Cardiac septum (tissue), 1 donor: Measurements from ENCODE around the gene SMG1. TPM values are rescaled to one million over a fixed set of nuclear protein-coding genes. Genes with fewer than 3 reads are reported as not detected.
"Not testable (repeated sequence)": the region's sequence is repeated elsewhere in the genome, so short reads cannot be mapped to it uniquely, and the experiment has no call there.

Experiments used
- DNase-seq: peaks from one replicate; pipeline ENCODE4 v3.0.0-alpha.2; 2020; ENCODE audit warnings: low spot score
- intact Hi-C: fragments of 100-400 bp; cut with DNase I; formaldehyde crosslinking; loops from one replicate; pipeline ENCODE4 v1.14.0; 2022
- total RNA-seq: library from RNA; stranded (reverse); fragmentation: NEBNext Ultra II Directional; extraction: Animal tissue kit (Norgen Biotek cat#: 25700); gene quantifications from one replicate; pipeline ENCODE4 v1.2.1, GENCODE V29; 2021
- donor health status: DM: no; HTN: no; CAD: no.

The SMG1 gene
- total RNA-seq, 1 donor from 2014 or later = 56.0 TPM

GRCh38 chr16:18866277-18866823 lies 59.9 kb downstream of the SMG1 start:
- intact Hi-C loops = not testable (repeated sequence)

GRCh38 chr16:18862891-18863290 lies 63.3 kb downstream of the SMG1 start:
- DNase-seq, intact Hi-C loops: not testable (repeated sequence)

More at GRCh38 chr16:18866277-18866823, 59.9 kb downstream of the SMG1 start:
- not testable (repeated sequence) for DNase-seq

DNA sequence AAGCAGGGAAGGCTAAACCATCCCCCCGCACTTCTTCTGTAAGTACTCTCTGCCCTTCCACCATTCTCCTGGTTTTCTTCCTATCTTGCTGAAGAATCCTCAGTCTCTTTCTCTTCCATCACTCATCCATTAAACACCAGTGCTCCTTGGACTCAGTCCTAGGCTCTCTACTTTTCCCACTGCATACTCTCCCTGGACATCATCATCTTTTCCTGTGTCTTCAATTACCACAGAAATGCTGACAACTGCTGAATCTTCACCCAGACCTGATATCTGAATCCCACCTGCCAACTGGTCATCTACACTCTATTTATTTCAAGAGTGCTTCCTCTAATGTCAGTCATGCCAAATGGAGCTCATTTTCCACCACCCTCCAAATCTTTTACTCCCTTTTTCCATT lies 71.0 kb downstream of the SMG1 start:
- intact Hi-C loops = no loop called here
- DNase-seq = no peak

- no peak for DNase-seq
- intact Hi-C loops = no loop called here
Measured at GRCh38 chr16:18853694-18854093, 72.5 kb downstream of the SMG1 start.

GRCh38 chr16:18852647-18853046 lies 73.6 kb downstream of the SMG1 start:
- intact Hi-C loops = no loop called here
- no peak for DNase-seq

- intact Hi-C loops = no loop called here
- DNase-seq = no peak
Measured at GRCh38 chr16:18846416-18846815, 79.8 kb downstream of the SMG1 start.

- no peak for DNase-seq
- intact Hi-C loops = no loop called here
Measured at GRCh38 chr16:18842565-18842964, 83.6 kb downstream of the SMG1 start.

DNA sequence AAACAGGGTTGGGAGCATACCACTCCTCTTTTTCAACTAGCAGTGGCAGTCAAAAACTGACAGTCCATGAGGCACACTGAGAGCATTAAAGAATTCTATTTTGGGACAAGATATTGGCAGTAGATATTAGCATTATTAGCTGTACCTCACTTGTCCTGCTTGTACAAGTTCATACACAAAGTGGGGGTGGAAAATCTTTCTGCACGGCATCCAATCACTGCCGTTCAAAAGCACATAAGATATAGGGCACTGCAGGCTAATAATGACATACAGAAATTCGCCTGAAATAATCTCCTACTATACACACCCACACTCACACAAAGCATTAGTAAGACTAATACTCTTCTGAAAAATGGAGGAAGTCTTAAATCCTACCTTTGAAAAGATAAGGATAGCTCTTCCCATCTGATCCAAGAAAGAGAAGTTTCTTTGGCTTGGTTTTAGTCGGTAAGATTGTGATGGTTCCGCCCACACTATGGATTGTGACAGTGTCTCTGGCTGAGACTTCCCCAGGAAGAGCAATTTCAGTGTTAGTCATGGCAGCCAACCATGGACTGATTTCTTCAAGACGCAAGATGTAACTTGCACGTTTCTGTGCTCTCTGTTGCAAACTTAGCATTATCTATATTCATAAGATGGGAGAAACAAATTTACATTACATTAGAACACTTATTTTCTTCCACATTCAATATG lies 84.2 kb downstream of the SMG1 start:
- intact Hi-C loops = no loop called here
- no peak for DNase-seq

- intact Hi-C loops = no loop called here
- no peak for DNase-seq
Measured at GRCh38 chr16:18839555-18839954, 86.7 kb downstream of the SMG1 start.

GRCh38 chr16:18836702-18837101 lies 89.5 kb downstream of the SMG1 start:
- DNase-seq = no peak
- intact Hi-C loops = no loop called here

GRCh38 chr16:18834864-18835263 lies 91.3 kb downstream of the SMG1 start:
- intact Hi-C loops = no loop called here

DNA sequence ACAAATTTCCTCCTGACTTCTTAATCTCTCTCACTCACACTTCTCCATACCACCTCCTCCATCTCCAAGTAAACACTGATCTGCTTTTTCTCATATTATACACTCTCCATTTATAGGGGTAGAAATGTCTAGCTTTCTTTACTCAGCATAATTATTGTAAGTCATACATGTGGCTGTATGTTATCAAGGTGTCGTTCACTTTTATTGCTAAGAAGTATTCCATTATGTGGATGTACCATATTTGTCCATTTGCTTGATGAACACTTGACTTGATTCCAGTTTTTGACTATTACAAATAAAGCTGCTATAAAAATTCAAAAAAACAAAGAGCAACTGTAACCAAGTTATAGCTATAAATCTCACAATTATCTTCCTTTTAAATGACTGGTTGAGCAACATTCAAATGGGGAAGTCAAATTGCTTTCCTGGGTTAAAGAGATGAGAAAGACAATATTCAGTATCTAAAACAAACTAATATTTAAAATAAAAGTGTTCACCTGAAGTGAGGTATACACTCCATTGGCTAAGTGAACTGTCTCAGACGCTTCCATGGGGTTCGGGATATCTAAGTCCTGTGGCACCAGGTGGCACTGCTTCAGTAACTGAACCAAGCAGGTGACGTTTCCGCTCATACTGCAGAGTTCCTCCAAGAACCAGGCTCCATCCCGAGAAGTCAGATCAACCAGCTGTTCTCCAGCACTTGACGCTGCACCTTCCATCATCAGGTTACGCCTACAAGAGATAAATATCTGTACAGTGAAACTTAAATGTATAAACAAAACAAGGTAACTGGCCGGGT lies 92.3 kb downstream of the SMG1 start:
- intact Hi-C loops = no loop called here

More at GRCh38 chr16:18834864-18835263, 91.3 kb downstream of the SMG1 start:
- no peak for DNase-seq

DNA sequence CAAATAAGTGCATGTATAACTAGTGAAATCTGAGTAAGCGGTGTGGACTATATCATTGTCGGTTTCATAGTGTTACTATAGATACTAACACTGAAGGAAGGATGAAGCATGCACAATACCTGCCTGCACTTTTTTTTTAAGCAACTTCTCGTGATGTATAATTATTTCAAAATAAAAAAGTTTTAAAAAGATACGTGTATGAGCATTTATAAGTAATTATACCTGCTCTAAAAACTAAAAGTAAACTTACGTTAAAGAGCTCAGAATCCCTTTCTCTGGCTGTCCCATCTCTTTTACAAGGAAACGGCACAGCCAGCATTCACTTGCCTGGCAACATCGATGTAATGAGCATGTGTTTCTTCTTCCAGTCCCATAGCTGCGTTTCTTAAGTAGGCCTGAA lies 93.6 kb downstream of the SMG1 start:
- intact Hi-C loops = no loop called here
- DNase-seq = no peak

More for the DNA sequence above, 92.3 kb downstream of the SMG1 start:
- no peak for DNase-seq

GRCh38 chr16:18832006-18832405 lies 94.2 kb downstream of the SMG1 start:
- DNase-seq = no peak
- intact Hi-C loops = no loop called here

DNA sequence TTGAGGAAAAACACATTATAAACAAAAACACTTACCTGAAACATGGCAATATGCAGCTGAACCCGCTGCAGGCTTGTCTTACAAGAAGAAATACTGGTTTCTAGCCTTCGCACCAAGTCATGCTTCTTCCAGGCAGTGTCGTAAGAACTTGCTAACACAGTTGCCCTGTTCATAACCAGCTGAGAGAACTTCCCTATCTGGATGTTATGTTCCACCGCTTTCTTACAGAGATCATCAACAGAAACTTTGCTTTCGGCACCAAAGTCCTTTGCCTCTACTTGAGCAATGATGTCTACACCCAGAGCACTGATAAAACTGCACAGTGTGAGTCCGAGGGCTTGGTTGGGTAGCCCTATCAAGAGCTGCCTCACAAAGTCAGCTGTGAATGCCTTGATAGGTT lies 97.0 kb downstream of the SMG1 start:
- intact Hi-C loops = no loop called here
- no peak for DNase-seq

GRCh38 chr16:18827890-18828289 lies 98.3 kb downstream of the SMG1 start:
- intact Hi-C loops = no loop called here
- DNase-seq = no peak

DNA sequence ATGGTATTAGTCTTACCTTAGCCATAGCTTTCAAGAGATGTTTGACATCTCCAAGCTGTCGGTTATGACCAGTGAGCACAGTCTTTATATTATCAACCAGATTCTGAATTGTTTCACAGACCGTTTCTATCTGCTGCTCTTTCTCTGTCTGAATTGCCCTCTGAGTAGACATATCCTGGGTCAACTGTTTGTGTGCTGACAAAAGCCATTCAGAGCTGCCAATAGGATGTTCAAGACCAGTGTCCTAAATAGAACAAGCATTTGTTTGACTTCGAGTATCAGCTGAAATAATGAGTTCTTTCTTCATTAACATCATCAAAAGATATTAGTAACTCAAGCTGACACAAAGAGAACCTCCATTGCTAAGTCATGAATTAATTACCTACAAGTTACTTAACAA lies 109.9 kb downstream of the SMG1 start:
- DNase-seq = no peak
- intact Hi-C loops = no loop called here

DNA sequence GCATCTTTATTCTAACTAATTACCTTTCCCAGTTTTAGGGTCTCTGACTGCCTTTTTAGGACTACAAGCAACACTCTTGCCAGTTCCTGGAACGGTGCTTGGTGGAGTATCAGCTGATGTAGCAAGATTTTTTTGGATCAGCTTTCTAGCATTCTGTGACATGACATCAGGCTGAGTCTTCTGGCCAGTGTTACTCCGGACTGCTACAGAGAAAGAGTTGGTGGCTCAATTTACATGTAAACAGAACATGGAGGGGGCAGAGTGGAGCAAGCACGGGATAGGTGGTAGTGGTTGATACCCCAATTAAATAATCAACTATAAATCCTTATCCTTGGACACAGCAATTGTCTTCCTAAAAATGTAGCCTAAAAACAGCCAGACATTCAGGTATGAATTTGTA lies 114.3 kb downstream of the SMG1 start:
- intact Hi-C loops = no loop called here
- no peak for DNase-seq

GRCh38 chr16:18809165-18809564 lies 117.0 kb downstream of the SMG1 start:
- intact Hi-C loops = loop anchor here (10.0 kb wide), 1 partner anchor 256 kb away; the partner anchor contains the start of gene COQ7
- DNase-seq = no peak

DNA sequence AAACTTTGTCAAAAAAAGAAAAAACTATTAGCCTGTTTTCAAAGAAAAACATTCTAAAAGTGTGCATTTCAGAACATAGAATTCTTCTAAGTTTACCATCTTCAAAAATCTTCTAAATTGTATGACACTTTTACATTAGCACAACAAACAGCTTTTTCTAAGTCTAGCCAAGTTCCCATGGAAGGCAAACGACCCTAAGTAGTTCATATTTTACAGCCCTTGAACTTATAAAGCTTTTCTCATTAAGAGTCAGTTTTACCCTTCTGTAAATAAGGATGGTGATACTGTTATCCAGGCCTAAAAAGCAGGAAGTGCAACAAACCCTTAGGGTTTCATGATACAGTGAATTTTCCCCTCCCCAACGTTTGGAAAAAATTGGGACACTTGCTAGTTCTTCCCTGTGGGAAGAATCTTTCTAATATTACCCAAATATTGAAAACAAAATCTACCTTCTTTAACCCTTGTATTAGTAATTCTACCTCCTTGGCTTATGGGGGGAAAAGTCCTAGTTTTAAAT lies 120.9 kb downstream of the SMG1 start:
- DNase-seq = no peak
- intact Hi-C loops = loop anchor here (10.0 kb wide), 1 partner anchor 259 kb away; the partner anchor contains the start of gene COQ7
